MM.1S (cell line): ENCODE measurements around the gene ACER1.

Experiments
- DNase-seq: peaks from one replicate; pipeline ENCODE4 v3.0.0-alpha.2; 2015
- H2AFZ ChIP-seq: fragments of 300-600 bp; sonication (generic); 2 replicates; pipeline ENCODE4 v1.6.0; 2016; ENCODE audit warnings: antibody characterized with exemption, low read length
- H3F3A ChIP-seq: fragments of 300-600 bp; sonication (generic); 2 replicates; pipeline ENCODE4 v1.6.1; 2016; ENCODE audit warnings: mild to moderate bottlenecking, antibody characterized with exemption, low read length, moderate library complexity, mixed read lengths; ENCODE audit not compliant: insufficient read depth
- H3K27ac ChIP-seq: fragments of 300-600 bp; sonication (generic); 2 replicates; pipeline ENCODE4 v1.5.1; 2016; ENCODE audit warnings: mild to moderate bottlenecking, low read length
- H3K27me3 ChIP-seq: fragments of 300-600 bp; sonication (generic); replicated peaks from 2 replicates; pipeline ENCODE4 v1.6.0; 2016; ENCODE audit warnings: low read length; ENCODE audit not compliant: insufficient read depth
- H3K36me3 ChIP-seq: fragments of 300-600 bp; sonication (generic); replicated peaks from 2 replicates; pipeline ENCODE4 v1.6.1; 2016; ENCODE audit warnings: mild to moderate bottlenecking, low read length, mixed read lengths; ENCODE audit not compliant: insufficient read depth
- H3K4me1 ChIP-seq: fragments of 300-600 bp; sonication (generic); 2 replicates; pipeline ENCODE4 v1.6.1; 2016; ENCODE audit warnings: low read length, mixed read lengths
- H3K4me2 ChIP-seq: fragments of 300-600 bp; sonication (generic); 2 replicates; pipeline ENCODE4 v1.6.0; 2016; ENCODE audit warnings: low read depth, low read length
- H3K4me3 ChIP-seq: fragments of 300-600 bp; sonication (generic); 2 replicates; pipeline ENCODE4 v1.5.1; 2016; ENCODE audit warnings: low read length, mixed read lengths
- H3K79me2 ChIP-seq: fragments of 300-600 bp; sonication (generic); 2 replicates; pipeline ENCODE4 v1.6.1; 2016; ENCODE audit warnings: mixed run types, low read length, mixed read lengths
- H3K9ac ChIP-seq: fragments of 300-600 bp; sonication (generic); 2 replicates; pipeline ENCODE4 v1.6.1; 2016; ENCODE audit warnings: low read length, mixed read lengths
- H3K9me2 ChIP-seq: fragments of 300-600 bp; sonication (generic); replicated peaks from 2 replicates; pipeline ENCODE4 v1.6.1; 2016; ENCODE audit warnings: mild to moderate bottlenecking, low read length, mixed read lengths; ENCODE audit not compliant: insufficient read depth
- H3K9me3 ChIP-seq: fragments of 300-600 bp; sonication (generic); replicated peaks from 2 replicates; pipeline ENCODE4 v1.6.1; 2016; ENCODE audit warnings: mild to moderate bottlenecking, low read length, mixed read lengths; ENCODE audit not compliant: insufficient read depth
- H4K20me1 ChIP-seq: fragments of 300-600 bp; sonication (generic); 2 replicates; pipeline ENCODE4 v1.6.1; 2016; ENCODE audit warnings: mild to moderate bottlenecking, low read length, moderate library complexity, mixed read lengths; ENCODE audit not compliant: insufficient read depth
- CTCF ChIP-seq: fragments of 300-600 bp; sonication (generic); IDR thresholded peaks from 2 replicates; pipeline ENCODE4 v1.5.1; 2016; ENCODE audit warnings: antibody characterized with exemption, low read length, mixed read lengths
- EZH2 ChIP-seq: fragments of 300-600 bp; sonication (generic); optimal IDR thresholded peaks from 2 replicates; pipeline ENCODE3; 2017; ENCODE audit warnings: low read depth, mild to moderate bottlenecking, antibody characterized with exemption, low read length, mixed read lengths
- EZH2phosphoT487 ChIP-seq: fragments of 300-600 bp; sonication (generic); IDR thresholded peaks from 2 replicates; pipeline ENCODE4 v1.6.1; 2018; ENCODE audit warnings: antibody characterized with exemption, low read length

ACER1 gene

DNA sequence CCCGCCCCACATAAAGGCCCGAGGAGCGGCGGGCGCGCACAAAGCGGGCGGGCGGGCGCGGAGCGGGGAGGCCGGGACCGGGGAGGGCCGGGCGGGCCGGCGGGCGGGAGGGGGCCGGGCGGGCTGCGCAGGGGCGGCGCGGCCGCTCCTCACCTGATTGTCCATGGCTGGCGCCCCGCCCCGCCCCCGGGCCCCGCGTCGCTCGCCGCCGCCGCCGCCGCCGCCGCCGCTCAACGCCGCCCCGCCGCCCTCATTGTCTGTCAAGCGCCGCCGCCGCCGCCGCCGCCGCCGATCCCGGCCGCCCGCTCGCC lies 53.8 kb downstream of the ACER1 start:
- Histone ChIP-seq H3K9ac (peak overlapping the region; percentile 98), H3K36me3 (0 out of 2 replicates have a peak, but pooled peaks cover 4% of the 10 kb centered on the region), H3K9me2 (no peaks in the 10 kb centered on the region), H3K9me3 (no peaks in the 10 kb centered on the region), H3K27me3 (peaks cover 31% of the 10 kb centered on the region), H3F3A (no peaks in the 10 kb centered on the region), H3K79me2 (peaks cover 48% of the 10 kb centered on the region), H3K4me2 (peak overlapping the region; percentile 93; the same call in 1 of the 2 replicates), H4K20me1 (peaks cover 11% of the 10 kb centered on the region; the same call in 1 of the 2 replicates), H3K27ac (no peak overlapping the region; the same call in 1 of the 2 replicates), H3K4me1 (0 out of 2 replicates have a peak, but pooled peaks cover 3% of the 10 kb centered on the region), H2AFZ (peak overlapping the region; percentile 75; the same call in 1 of the 2 replicates), H3K4me3 (peak overlapping the region; percentile 99)
- no peak for DNase-seq
- no peak for TF ChIP-seq EZH2phosphoT487
- no peak for TF ChIP-seq CTCF
- no peak for TF ChIP-seq EZH2

DNA sequence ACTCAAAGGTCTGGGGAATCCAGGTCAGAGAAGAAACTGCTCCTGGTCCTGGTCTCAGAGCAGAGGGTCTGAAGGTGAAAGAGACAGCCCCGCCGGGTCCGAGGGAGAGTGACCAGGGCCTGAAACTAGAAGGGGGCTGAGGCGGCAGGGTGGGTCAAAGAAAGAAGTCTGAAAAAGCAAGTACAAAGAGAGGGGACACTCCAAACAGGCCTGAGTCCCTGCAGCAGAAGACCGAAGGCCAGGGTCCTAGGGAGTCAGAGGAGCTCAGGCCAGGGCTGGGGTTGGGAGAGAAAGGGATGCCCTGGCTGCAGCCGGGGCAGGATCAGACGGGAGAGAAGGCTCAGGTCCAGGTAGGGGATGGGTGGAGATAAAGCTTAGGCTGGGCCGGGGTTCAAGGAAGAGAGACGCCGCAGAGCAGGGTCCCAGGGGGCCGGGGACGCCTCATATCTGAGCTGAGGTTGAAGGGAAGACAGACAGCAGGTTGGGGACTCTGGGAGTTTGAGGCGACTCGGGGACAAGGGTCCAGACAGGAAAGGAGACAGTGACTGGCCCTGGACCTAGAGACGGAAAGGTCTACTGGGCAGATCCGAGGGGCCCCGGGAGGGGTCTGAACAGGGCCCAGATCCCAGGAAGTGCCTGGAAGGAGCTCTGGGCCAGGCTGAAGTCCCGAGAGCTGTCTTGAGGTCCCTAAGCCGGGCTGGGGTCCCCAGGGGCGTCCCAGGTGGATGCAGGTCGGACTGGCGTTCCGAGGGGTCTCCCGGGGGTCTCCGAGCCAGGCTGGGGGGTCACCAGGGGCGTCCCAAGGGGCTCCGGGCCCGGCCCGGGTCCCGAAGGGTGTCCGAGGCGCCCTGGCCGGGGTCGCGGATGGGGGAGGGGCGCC lies 54.4 kb downstream of the ACER1 start:
- no peaks in the 10 kb centered on the region for H3K9me3 ChIP-seq
- H3K27me3 ChIP-seq = peaks cover 25% of the 10 kb centered on the region
- H3K9me2 ChIP-seq = no peaks in the 10 kb centered on the region
- H3K36me3 ChIP-seq = 0 out of 2 replicates have a peak, but pooled peaks cover 4% of the 10 kb centered on the region
- peak; percentile 20 for DNase-seq
- peak overlapping the region; percentile 99 for H3K4me3 ChIP-seq
- peak overlapping the region; percentile 23; the same call in 1 of the 2 replicates for H3K27ac ChIP-seq
- H3K4me1 ChIP-seq = 0 out of 2 replicates have a peak, but pooled peaks cover 3% of the 10 kb centered on the region
- H3K4me2 ChIP-seq = peak overlapping the region; percentile 93
- no peaks in the 10 kb centered on the region for H3F3A ChIP-seq
- H3K9ac ChIP-seq = peak overlapping the region; percentile 98
- TF ChIP-seq EZH2 = no peak
- no peak for TF ChIP-seq EZH2phosphoT487
- TF ChIP-seq CTCF = no peak
- H2AFZ ChIP-seq = peak overlapping the region; percentile 75; the same call in 1 of the 2 replicates
- H4K20me1 ChIP-seq = peaks cover 11% of the 10 kb centered on the region; the same call in 1 of the 2 replicates
- peaks cover 54% of the 10 kb centered on the region for H3K79me2 ChIP-seq

DNA sequence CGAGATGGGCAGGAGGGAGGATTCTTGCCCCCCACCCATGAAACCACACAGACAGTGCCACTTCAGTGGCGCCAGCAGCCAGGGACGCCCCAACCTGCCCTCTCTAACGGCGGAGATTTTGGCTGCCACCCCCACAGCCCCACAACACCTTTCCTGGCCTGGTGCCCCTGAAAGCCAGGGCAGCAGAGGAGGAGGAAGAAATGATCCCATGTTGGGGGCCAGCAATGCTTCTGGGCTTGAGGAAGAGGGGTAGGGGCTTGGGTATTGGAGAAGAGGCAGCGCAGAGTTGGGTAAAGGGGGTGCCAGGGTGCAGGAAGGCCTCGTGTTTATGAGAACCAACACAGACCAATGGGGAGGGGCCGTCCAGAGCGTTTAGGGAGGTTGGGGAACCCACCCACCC lies 55.4 kb downstream of the ACER1 start:
- no peak overlapping the region for H3K27ac ChIP-seq
- H3K36me3 ChIP-seq = 0 out of 2 replicates have a peak, but pooled peaks cover 4% of the 10 kb centered on the region
- TF ChIP-seq CTCF = no peak
- TF ChIP-seq EZH2phosphoT487 = no peak
- TF ChIP-seq EZH2 = no peak
- H3K4me2 ChIP-seq = peak overlapping the region; percentile 28; the same call in 1 of the 2 replicates
- 0 out of 2 replicates have a peak, but pooled peaks cover 3% of the 10 kb centered on the region for H3K4me1 ChIP-seq
- H3K9ac ChIP-seq = no peak overlapping the region
- H3K9me2 ChIP-seq = no peaks in the 10 kb centered on the region
- no peak overlapping the region for H3K4me3 ChIP-seq
- H4K20me1 ChIP-seq = peaks cover 11% of the 10 kb centered on the region; the same call in 1 of the 2 replicates
- H3K79me2 ChIP-seq = peaks cover 64% of the 10 kb centered on the region
- no peak overlapping the region for H2AFZ ChIP-seq
- no peaks in the 10 kb centered on the region for H3K9me3 ChIP-seq
- H3K27me3 ChIP-seq = peaks cover 18% of the 10 kb centered on the region
- no peak for DNase-seq
- H3F3A ChIP-seq = no peaks in the 10 kb centered on the region
